OCI-LY3 (cell line): Measurements from ENCODE around the gene PPIH.
"Not testable (repeated sequence)": the region's sequence is repeated elsewhere in the genome, so short reads cannot be mapped to it uniquely, and the experiment has no call there.

ENCODE experiments used
- H2AFZ ChIP-seq: fragments of 200-600, 300-600 bp; shearing (Covaris generic); 2 replicates; pipeline ENCODE4 v1.6.0; 2014; ENCODE audit warnings: antibody characterized with exemption, low read depth, low read length
- H3K27ac ChIP-seq: fragments of 200-600, 300-600 bp; sonication (generic); 2 replicates; pipeline ENCODE4 v1.5.1; 2014; ENCODE audit warnings: mild to moderate bottlenecking, low read length, moderate library complexity, mixed read lengths
- H3K27me3 ChIP-seq: fragments of 200-600, 300-600 bp; sonication (generic); 2 replicates; pipeline ENCODE4 v1.6.1; 2014; ENCODE audit warnings: low read depth, low read length, mixed read lengths
- H3K36me3 ChIP-seq: fragments of 200-600, 300-600 bp; sonication (generic); replicated peaks from 2 replicates; pipeline ENCODE3; 2014; ENCODE audit warnings: low read depth, low read length, mixed read lengths
- H3K4me1 ChIP-seq: fragments of 300-600, 200-600 bp; sonication (generic); 2 replicates; pipeline ENCODE4 v1.6.1; 2014; ENCODE audit warnings: low read length, mixed read lengths
- H3K4me2 ChIP-seq: fragments of 200-600, 300-600 bp; sonication (generic); 2 replicates; pipeline ENCODE4 v1.6.1; 2014; ENCODE audit warnings: low read length, mixed read lengths
- H3K4me3 ChIP-seq: fragments of 300-600, 200-600 bp; sonication (generic); 2 replicates; pipeline ENCODE4 v1.5.1; 2014; ENCODE audit warnings: antibody characterized with exemption, mild to moderate bottlenecking, low read length, moderate library complexity
- H3K79me2 ChIP-seq: fragments of 300-600, 200-600 bp; shearing (Covaris generic); 2 replicates; pipeline ENCODE4 v1.6.1; 2014; ENCODE audit warnings: mild to moderate bottlenecking, low read length, mixed read lengths
- H3K9ac ChIP-seq: fragments of 300-600, 200-600 bp; shearing (Covaris generic); 2 replicates; pipeline ENCODE4 v1.6.0; 2014; ENCODE audit warnings: mild to moderate bottlenecking, low read length, moderate library complexity
- H3K9me3 ChIP-seq: fragments of 200-600, 300-600 bp; shearing (Covaris generic); 2 replicates; pipeline ENCODE4 v1.6.1; 2014; ENCODE audit warnings: low read length, mixed read lengths; ENCODE audit not compliant: insufficient read depth
- H4K20me1 ChIP-seq: fragments of 200-600, 300-600 bp; sonication (generic); 2 replicates; pipeline ENCODE4 v1.6.1; 2016; ENCODE audit warnings: low read length, mixed read lengths; ENCODE audit not compliant: insufficient read depth
- EZH2phosphoT487 ChIP-seq: fragments of 200-600 bp; shearing (Covaris generic); IDR thresholded peaks from 2 replicates; pipeline ENCODE4 v1.6.1; 2018; ENCODE audit warnings: antibody characterized with exemption, mixed run types, low read depth
- TF ChIP-seq, protein P1 (sequence below): fragments of 200-600, 300-600 bp; sonication (generic); IDR thresholded peaks from 2 replicates; pipeline ENCODE4 v1.5.1; 2014; ENCODE audit warnings: antibody characterized with exemption, low read length, low read depth

The PPIH gene

DNA sequence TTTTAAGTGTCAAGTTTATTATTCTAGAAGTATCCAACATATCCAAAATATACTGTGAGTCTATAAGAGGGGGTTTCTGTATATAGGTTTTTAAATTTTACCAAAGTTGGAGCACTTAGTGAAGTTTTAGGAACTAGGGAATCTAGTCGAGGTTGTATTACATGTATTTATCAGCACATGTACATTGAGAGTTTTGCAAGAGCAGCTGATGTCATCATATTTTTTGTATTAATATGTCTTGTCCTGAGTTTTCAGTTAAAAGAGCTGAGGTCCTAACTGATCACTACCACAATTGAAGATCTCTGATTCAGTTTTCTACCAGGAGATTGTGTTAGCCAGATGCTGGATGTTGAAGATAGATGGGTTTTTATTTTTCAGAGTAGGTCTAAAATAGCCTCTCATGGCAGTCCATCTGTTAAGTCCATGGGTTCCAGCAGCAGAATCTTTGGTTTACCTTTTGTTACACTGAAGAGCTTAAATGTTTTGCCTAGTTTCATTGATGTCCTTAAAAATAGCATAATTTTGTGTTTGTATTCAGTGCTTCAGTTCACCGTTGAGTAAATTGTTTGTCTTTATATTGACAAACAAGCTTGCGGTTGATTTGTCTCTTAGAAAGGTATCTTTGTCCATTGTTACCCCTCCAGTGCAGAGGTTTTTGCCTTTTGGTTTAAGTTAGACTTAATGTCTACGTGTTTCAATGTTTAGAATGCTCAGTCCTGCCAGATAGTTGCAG is 40.0 kb downstream of the PPIH start:
- H3K4me2 ChIP-seq = no peak overlapping the region
- no peak overlapping the region for H3K9ac ChIP-seq
- H3K4me3 ChIP-seq = no peak overlapping the region
- H3K27me3 ChIP-seq = no peaks in the 10 kb centered on the region
- no peak overlapping the region for H2AFZ ChIP-seq
- H3K9me3 ChIP-seq = no peaks in the 10 kb centered on the region
- TF ChIP-seq, protein P1, sequence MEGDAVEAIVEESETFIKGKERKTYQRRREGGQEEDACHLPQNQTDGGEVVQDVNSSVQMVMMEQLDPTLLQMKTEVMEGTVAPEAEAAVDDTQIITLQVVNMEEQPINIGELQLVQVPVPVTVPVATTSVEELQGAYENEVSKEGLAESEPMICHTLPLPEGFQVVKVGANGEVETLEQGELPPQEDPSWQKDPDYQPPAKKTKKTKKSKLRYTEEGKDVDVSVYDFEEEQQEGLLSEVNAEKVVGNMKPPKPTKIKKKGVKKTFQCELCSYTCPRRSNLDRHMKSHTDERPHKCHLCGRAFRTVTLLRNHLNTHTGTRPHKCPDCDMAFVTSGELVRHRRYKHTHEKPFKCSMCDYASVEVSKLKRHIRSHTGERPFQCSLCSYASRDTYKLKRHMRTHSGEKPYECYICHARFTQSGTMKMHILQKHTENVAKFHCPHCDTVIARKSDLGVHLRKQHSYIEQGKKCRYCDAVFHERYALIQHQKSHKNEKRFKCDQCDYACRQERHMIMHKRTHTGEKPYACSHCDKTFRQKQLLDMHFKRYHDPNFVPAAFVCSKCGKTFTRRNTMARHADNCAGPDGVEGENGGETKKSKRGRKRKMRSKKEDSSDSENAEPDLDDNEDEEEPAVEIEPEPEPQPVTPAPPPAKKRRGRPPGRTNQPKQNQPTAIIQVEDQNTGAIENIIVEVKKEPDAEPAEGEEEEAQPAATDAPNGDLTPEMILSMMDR = no peak
- no peak for TF ChIP-seq EZH2phosphoT487
- no peaks in the 10 kb centered on the region for H3K4me1 ChIP-seq
- peaks cover 43% of the 10 kb centered on the region for H4K20me1 ChIP-seq
- peaks cover 79% of the 10 kb centered on the region for H3K79me2 ChIP-seq
- H3K36me3 ChIP-seq = peaks cover 67% of the 10 kb centered on the region
- no peak overlapping the region for H3K27ac ChIP-seq

DNA sequence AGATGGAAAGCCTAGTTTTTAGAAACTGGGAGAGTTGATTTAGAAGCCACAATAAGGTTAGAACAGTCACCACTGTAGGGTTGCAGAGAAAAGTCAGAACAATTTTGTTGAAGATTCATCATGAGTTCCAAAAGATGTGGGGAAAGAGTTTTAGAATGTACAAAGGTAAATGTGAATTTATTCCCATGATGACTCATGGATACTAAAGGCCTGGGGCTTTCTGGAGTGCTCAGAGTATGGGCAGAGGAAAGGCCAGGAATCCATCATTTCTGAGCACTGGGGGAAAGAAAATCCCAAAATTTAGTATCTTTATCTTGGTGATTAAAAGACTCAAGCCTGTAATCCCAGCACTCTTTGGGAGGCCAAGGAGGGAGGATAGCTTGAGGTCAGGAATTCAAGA is 41.8 kb downstream of the PPIH start:
- no peak overlapping the region for H3K4me2 ChIP-seq
- no peaks in the 10 kb centered on the region for H3K9me3 ChIP-seq
- H2AFZ ChIP-seq = no peak overlapping the region
- H3K27ac ChIP-seq = no peak overlapping the region
- H3K36me3 ChIP-seq = peaks cover 66% of the 10 kb centered on the region
- H4K20me1 ChIP-seq = peaks cover 25% of the 10 kb centered on the region
- no peak overlapping the region for H3K9ac ChIP-seq
- no peaks in the 10 kb centered on the region for H3K27me3 ChIP-seq
- TF ChIP-seq, protein P1 = no peak
- no peak for TF ChIP-seq EZH2phosphoT487
- no peaks in the 10 kb centered on the region for H3K4me1 ChIP-seq
- peaks cover 72% of the 10 kb centered on the region for H3K79me2 ChIP-seq
- no peak overlapping the region for H3K4me3 ChIP-seq

DNA sequence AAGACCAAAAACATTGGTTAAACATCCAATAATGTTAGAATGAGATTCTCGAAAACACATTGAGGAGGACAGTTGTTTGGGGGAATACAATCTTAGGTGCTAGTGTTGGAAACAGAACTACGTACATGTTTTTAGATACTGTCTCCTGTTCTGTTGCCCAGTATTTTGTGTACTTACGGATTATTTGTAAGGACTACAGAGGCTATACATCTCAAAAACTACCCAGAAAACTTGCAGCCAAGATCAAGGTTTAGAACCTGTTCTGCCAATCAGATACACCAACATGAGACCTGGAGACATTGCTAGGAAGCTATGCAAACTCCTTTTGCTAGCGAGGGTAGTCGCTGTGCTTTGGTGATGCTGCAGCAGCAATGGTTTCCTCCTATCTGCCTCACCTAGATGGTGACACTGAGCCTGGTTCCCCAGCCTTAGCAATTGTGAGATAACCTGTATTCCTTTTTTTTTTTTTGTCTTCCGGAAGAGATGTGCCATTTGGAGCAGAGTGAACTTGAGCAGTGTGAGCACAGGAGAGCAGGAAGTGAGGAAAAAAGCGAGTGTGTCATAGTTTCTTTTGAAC is 45.8 kb downstream of the PPIH start:
- no peaks in the 10 kb centered on the region for H3K4me1 ChIP-seq
- H3K27me3 ChIP-seq = no peaks in the 10 kb centered on the region
- no peaks in the 10 kb centered on the region for H3K9me3 ChIP-seq
- H3K79me2 ChIP-seq = peaks cover 47% of the 10 kb centered on the region
- H3K4me2 ChIP-seq = no peak overlapping the region
- peaks cover 51% of the 10 kb centered on the region for H3K36me3 ChIP-seq
- no peak overlapping the region for H3K4me3 ChIP-seq
- no peak overlapping the region for H2AFZ ChIP-seq
- no peak overlapping the region for H3K9ac ChIP-seq
- H3K27ac ChIP-seq = no peak overlapping the region
- TF ChIP-seq, protein P1 = no peak
- no peak for TF ChIP-seq EZH2phosphoT487
- peaks cover 6% of the 10 kb centered on the region; the same call in 1 of the 2 replicates for H4K20me1 ChIP-seq

DNA sequence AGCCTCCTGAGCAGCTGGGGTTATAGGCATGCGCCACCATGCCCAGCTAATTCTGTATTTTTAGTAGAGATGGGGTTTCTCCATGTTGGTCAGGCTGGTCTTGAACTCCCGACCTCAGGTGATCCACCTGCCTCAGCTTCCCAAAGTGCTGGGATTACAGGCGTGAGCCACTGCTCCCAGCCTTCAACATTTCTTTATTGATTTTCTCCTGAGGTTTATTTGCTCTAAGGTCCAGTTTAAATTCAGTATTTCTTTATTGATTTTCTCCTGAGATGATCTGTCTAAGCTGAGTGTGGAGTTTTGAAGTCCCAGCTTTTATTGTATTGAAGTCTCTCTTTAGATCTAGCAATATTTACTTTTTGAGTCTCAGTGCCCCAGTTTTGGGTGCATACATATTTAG is 54.6 kb downstream of the PPIH start:
- H2AFZ ChIP-seq, H3K9me3 ChIP-seq, H3K4me1 ChIP-seq, H3K4me2 ChIP-seq, H3K9ac ChIP-seq, H4K20me1 ChIP-seq, H3K27me3 ChIP-seq, H3K27ac ChIP-seq, H3K4me3 ChIP-seq: not testable (repeated sequence)
- Histone ChIP-seq H3K36me3 (peaks cover 30% of the 10 kb centered on the region), H3K79me2 (peaks cover 29% of the 10 kb centered on the region)
